GM12873 (cell line): Measurements from ENCODE around the gene PHACTR3.

Experiments
- TF ChIP-seq, protein P1 (sequence below): IDR thresholded peaks from 2 replicates; pipeline ENCODE4 v1.5.1; 2012; ENCODE audit warnings: low read depth, mild to moderate bottlenecking, moderate library complexity, low read length, control low read depth; ENCODE audit not compliant: insufficient read depth; ENCODE audit errors: missing control alignments

The PHACTR3 gene

DNA sequence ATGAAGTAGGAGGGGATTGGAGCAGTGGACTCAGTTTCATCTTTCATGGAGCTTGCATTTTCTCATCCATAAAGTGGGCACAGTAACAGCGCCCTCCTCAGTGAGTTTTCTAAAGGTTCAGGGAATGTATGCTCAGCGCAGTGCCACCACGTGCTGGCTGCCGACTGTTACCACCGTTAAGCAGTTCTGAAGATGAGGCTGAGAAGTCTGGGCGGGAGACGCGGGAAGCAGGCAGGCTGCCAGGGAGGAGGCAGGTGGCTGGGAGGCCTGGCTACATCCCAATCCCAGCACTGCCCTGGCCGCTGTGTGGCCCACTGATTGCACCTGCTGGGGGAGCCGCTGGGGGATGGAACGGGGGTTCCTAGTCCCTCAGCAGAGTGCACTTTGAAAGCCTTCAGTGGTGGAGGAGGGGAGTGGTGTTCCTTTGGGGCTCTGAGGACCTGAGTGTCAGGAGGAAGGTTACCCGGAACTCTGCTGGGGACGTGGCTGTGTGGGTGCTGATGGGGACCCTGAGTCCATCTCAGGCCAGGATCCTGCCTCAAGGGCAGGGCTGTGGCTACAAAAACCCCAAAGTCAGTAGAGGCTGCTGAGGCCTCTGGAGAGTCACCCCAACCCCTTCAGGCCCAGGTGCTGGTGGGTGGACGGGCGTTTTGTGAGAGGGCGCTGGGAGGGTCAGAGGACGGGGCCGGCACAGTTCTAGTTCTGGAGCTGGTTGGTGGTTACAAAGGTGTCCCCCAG, 28.0 kb upstream of the PHACTR3 start:
- TF ChIP-seq, protein P1, sequence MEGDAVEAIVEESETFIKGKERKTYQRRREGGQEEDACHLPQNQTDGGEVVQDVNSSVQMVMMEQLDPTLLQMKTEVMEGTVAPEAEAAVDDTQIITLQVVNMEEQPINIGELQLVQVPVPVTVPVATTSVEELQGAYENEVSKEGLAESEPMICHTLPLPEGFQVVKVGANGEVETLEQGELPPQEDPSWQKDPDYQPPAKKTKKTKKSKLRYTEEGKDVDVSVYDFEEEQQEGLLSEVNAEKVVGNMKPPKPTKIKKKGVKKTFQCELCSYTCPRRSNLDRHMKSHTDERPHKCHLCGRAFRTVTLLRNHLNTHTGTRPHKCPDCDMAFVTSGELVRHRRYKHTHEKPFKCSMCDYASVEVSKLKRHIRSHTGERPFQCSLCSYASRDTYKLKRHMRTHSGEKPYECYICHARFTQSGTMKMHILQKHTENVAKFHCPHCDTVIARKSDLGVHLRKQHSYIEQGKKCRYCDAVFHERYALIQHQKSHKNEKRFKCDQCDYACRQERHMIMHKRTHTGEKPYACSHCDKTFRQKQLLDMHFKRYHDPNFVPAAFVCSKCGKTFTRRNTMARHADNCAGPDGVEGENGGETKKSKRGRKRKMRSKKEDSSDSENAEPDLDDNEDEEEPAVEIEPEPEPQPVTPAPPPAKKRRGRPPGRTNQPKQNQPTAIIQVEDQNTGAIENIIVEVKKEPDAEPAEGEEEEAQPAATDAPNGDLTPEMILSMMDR: no peak

DNA sequence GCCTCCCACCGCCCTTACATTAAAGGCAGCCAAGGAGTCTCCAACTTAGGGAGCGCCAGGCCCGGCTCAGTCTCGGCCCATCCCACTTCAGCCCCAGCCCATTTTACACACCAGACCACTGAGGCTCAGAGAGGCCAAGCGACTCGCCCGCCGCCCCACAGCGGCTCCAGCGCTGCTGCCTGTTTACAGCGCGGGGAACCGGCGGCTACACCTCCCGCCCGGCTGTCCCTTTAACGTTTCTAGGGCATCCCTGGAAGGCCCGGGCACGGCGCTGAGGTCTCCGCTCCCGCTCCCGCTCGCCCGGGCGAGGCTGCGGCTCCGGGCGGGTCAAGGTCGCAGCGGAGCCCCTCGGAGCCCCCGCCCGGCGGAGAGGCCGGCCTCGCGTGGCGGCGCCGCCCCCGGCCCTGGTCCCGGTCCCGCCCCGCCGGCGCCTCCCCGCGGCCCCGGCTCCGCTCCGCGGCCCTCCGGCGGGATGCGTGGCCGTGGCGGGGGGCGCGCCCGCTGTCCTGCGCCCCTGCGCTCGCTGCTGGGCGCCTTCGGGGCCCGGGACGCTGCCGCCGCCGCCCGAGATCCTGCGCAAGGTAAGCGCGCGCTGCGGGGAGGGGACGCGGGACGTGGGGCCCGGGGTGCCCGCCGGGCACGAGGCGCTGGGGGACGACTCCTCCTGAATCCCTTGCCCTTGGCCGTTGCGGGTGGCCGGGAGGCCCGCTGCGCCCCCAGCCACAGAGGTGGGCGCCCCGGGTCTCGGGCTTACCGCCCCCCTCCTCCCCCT, 27.1 kb upstream of the PHACTR3 start:
- TF ChIP-seq, protein P1: no peak

- TF ChIP-seq, protein P1: no peak
Observed at GRCh38 chr20:59577809-59578435, 26.4 kb upstream of the PHACTR3 start.

- TF ChIP-seq, protein P1: no peak
Observed at GRCh38 chr20:59578436-59579403, 25.6 kb upstream of the PHACTR3 start.

GRCh38 chr20:59579404-59580145, 24.8 kb upstream of the PHACTR3 start:
- TF ChIP-seq, protein P1: no peak

GRCh38 chr20:59580146-59580946, 24.0 kb upstream of the PHACTR3 start:
- TF ChIP-seq, protein P1: no peak
